SK-N-MC (cell line): ENCODE results near the gene CLCF1.

Experiments used
- EZH2 ChIP-seq: fragments of 200-600 bp; sonication (generic); IDR thresholded peaks from one replicate; pipeline ENCODE4 v1.6.1; 2017; ENCODE audit warnings: antibody characterized with exemption
- FOXP2 ChIP-seq: optimal IDR thresholded peaks from 2 replicates; pipeline ENCODE3; 2011; ENCODE audit warnings: mild to moderate bottlenecking, moderate library complexity; ENCODE audit not compliant: insufficient read depth; ENCODE audit errors: extremely low read length, control extremely low read depth
- POLR2AphosphoS5 ChIP-seq: IDR thresholded peaks from 2 replicates; pipeline ENCODE4 v1.6.1; 2012; ENCODE audit warnings: mild to moderate bottlenecking, low read depth, low read length, borderline replicate concordance

DNA sequence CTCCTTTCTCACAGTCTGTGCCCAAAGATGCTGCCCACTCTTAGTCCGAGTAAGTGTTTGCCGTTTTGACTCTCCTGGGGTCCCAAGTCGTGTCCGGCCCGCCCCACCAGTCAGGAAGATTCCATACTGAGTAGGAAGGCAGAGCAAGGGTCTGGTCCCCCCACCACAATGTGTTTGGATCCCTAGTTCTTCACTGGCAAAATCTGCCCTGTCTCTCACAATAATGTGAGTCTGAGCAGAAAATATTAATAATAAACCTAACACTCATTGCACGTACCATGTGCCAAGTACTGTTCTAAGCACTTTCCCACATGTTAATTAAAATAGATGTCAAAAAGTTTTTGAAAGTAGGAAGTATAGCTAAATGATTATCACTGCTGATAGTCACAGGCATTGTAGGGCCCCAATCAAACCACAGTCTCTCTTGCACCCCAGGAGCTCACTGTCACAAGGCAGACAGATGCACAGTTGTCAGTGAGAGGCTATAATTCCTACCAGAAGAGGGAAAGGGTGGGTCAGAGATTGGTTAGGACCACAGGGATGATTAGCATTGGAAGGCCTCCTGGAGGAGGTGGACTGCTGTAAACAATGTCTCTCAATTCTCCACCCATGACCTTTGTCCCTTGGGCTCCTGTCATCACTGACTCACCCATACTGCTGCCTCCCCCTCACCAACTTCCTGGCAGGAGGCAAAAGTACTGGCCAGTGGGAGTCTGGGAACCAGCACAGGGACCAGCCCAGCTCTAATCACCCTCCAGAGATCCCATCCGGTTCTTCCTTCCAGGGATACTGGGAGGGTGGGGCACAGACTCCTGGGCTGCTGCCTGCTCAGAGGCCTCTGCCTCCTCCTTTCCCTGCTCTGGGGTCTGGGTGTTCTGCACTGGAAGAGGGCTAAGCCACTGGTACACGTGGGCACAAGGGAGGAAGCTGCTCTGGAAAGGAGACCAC lies 19.0 kb downstream of the CLCF1 start:
- TF ChIP-seq EZH2 (no peak), FOXP2 (no peak), POLR2AphosphoS5 (no peak)
